Activated T-cell treated with anti-CD3 and anti-CD28 coated beads for 24 hours (primary cell): ENCODE results near the gene EFHC2.

Source experiments
- DNase-seq: peaks from one replicate; pipeline ENCODE4 v3.0.0-alpha.2; 2020; ENCODE audit warnings: low read depth

Gene EFHC2

GRCh38 chrX:44147130-44147529, 196.3 kb downstream of the EFHC2 start:
- no peak for DNase-seq

- DNase-seq, result no peak
Observed at GRCh38 chrX:44144177-44144945, 199.1 kb downstream of the EFHC2 start.

GRCh38 chrX:44143061-44143602, 200.3 kb downstream of the EFHC2 start:
- no peak for DNase-seq

GRCh38 chrX:44130189-44130588, 213.3 kb downstream of the EFHC2 start:
- no peak for DNase-seq

- DNase-seq, result no peak
Observed at GRCh38 chrX:44113337-44113736, 230.1 kb downstream of the EFHC2 start.

- DNase-seq, result no peak
Observed at GRCh38 chrX:44106864-44107263, 236.6 kb downstream of the EFHC2 start.

- DNase-seq, result no peak
Observed at GRCh38 chrX:44105228-44105913, 238.1 kb downstream of the EFHC2 start.

GRCh38 chrX:44104699-44105098, 238.8 kb downstream of the EFHC2 start:
- DNase-seq, result no peak

GRCh38 chrX:44101281-44101680, 242.2 kb downstream of the EFHC2 start:
- no peak for DNase-seq

- DNase-seq, result no peak
Observed at GRCh38 chrX:44099366-44099765, 244.1 kb downstream of the EFHC2 start.
